Sigmoid colon (tissue), 7 donors: ENCODE data around the gene GMNC. TPM values are rescaled to one million over a fixed set of nuclear protein-coding genes. Genes with fewer than 3 reads are reported as not detected.

ENCODE experiments used
- DNase-seq: peaks from one replicate; pipeline ENCODE4 v3.0.0-alpha.2; 2019
- H3K27ac ChIP-seq, 4 donors: fragments of 200-600 bp; sonication (generic); one replicate each; pipeline ENCODE4 v1.5.1; 2016 to 2019; ENCODE audit warnings: mild to moderate bottlenecking in 1 of 4
- H3K27me3 ChIP-seq, 3 donors: fragments of 200-600 bp; sonication (generic); one replicate each; pipeline ENCODE4 v1.5.1; 2019; ENCODE audit warnings: mild to moderate bottlenecking in 1 of 3
- H3K36me3 ChIP-seq, 4 donors: fragments of 200-600 bp; sonication (generic); one replicate each; pipeline ENCODE4 v1.5.1; 2016 to 2019
- H3K4me1 ChIP-seq, 4 donors: fragments of 200-600 bp; sonication (generic); one replicate each; pipeline ENCODE4 v1.5.1; 2017 to 2019
- H3K4me3 ChIP-seq, 4 donors: fragments of 200-600 bp; sonication (generic); one replicate each; pipeline ENCODE4 v1.5.1; 2017 to 2019; ENCODE audit warnings: mild to moderate bottlenecking in 2 of 4, moderate library complexity in 1 of 4
- H3K9me3 ChIP-seq, 4 donors: fragments of 200-600 bp in 3 of 4; sonication (generic) in 3 of 4; one replicate each; pipeline versions ENCODE4 v1.5.1 to v1.6.1; 2013 to 2019
- EP300 ChIP-seq, 4 donors: sonication (generic); formaldehyde crosslinking; IDR thresholded peaks; one replicate each; pipeline ENCODE4 v1.6.1; 2017; ENCODE audit warnings: antibody characterized with exemption in 4 of 4
- POLR2A ChIP-seq, 2 donors: fragments of 450-650 bp; IDR thresholded peaks; one replicate each; pipeline ENCODE4 v1.6.1; 2016; ENCODE audit warnings: antibody characterized with exemption in 2 of 2, mild to moderate bottlenecking in 2 of 2, moderate library complexity in 2 of 2
- POLR2AphosphoS5 ChIP-seq, 4 donors: sonication (generic); formaldehyde crosslinking; IDR thresholded peaks; one replicate each; pipeline ENCODE4 v1.6.1; 2017; ENCODE audit warnings: antibody characterized with exemption in 4 of 4
- WGBS, 2 donors: extraction: QIAGEN DNeasy Blood & Tissue Kit; methylation state at CpG; one replicate each; pipeline ENCODE4 v1.1.7; 2013; 5-methylcytosine and 5-hydroxymethylcytosine counted together
- intact Hi-C: fragments of 100-400 bp; cut with DNase I; formaldehyde crosslinking; loops from one replicate; pipeline ENCODE4 v1.15.1; 2023
- polyA plus RNA-seq, 3 donors: library from polyadenylated mRNA; stranded (reverse); fragments of 200-250 nt; gene quantifications; one replicate each; pipeline ENCODE4 v1.2.3, GENCODE V29; 2013
- total RNA-seq, 4 donors: library from RNA; depleted of rRNA; stranded (reverse); fragments of >200 nt; gene quantifications; one replicate each; pipeline ENCODE4 v1.1.0, GENCODE V29; 2016
- TF ChIP-seq, protein P1 (sequence below), 4 experiments: fragments of 450-650 bp in 3 of 4; fragments of 200-600 bp in 1 of 4; IDR thresholded peaks; one replicate each; pipeline ENCODE4 v1.5.1; 2016 to 2019; ENCODE audit warnings: antibody characterized with exemption in 4 of 4, mild to moderate bottlenecking in 3 of 4, moderate library complexity in 2 of 4
- donor health status: healthy with polysubstance abuse.
- donor health status: Bipolar disorder and iron deficiency.
- donor health status: healthy.

The GMNC gene
- total and polyA plus RNA-seq, 7 donors, result 0.01 TPM; not detected in 6

DNA sequence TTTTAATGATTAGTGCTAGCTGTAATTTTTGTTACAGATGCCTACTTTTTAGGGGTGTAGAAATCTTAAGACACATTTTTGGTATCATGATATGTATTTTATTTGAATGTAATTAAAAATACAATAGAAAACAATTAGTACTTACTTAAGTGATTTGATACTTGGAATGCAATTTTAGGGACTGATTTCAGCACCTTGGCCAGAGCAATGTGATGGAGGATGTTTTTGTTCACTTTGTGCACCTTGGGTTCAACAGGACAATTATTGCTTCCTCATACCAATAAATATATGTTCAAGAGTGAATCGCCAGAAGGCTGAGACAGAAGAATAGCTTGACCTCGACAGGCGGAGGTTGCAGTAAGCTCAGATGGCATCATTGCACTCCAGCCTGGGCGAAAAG is 22.3 kb downstream of the GMNC start:
- no peaks in the 10 kb centered on the region for H3K36me3 ChIP-seq
- DNase-seq, result no peak
- no peak overlapping the region for H3K27ac ChIP-seq
- WGBS, 2 donors, result 55 to 72% methylated on average over 4 of the region's 4 CpGs
- H3K9me3 ChIP-seq, result no peaks in the 10 kb centered on the region
- no peak overlapping the region for H3K4me3 ChIP-seq
- no peaks in the 10 kb centered on the region for H3K27me3 ChIP-seq
- intact Hi-C loops, result no loop called here
- TF ChIP-seq POLR2A (IDR thresholded peaks at IDR 0.05), result no peak
- no peak for TF ChIP-seq POLR2AphosphoS5 (IDR thresholded peaks at IDR 0.05)
- TF ChIP-seq, protein P1, sequence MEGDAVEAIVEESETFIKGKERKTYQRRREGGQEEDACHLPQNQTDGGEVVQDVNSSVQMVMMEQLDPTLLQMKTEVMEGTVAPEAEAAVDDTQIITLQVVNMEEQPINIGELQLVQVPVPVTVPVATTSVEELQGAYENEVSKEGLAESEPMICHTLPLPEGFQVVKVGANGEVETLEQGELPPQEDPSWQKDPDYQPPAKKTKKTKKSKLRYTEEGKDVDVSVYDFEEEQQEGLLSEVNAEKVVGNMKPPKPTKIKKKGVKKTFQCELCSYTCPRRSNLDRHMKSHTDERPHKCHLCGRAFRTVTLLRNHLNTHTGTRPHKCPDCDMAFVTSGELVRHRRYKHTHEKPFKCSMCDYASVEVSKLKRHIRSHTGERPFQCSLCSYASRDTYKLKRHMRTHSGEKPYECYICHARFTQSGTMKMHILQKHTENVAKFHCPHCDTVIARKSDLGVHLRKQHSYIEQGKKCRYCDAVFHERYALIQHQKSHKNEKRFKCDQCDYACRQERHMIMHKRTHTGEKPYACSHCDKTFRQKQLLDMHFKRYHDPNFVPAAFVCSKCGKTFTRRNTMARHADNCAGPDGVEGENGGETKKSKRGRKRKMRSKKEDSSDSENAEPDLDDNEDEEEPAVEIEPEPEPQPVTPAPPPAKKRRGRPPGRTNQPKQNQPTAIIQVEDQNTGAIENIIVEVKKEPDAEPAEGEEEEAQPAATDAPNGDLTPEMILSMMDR (IDR thresholded peaks at IDR 0.05), result no peak
- TF ChIP-seq EP300 (IDR thresholded peaks at IDR 0.05), result no peak
- H3K4me1 ChIP-seq, result no peaks in the 10 kb centered on the region

DNA sequence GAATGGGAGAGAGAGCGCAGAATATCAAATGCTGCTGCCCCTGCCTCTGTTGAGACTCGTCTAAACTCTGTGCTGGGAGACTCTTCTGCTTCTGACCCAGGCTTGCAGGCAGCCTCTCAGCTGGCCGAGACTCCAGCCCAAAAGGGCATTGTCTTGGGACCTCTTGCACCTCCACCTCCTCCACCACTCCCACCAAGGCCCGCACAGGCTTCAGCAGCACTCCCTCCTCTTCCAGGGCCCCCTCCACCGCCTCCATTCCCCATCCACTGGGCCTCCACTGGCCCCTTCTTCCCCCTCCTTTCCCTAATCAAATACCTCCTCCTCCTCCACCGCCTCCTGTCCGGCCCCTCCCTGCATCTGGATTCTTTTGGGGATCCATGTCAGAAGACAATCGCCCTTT is 31.3 kb downstream of the GMNC start:
- intact Hi-C loops, result no loop called here
- Histone ChIP-seq H3K27ac (no peak overlapping the region), H3K9me3 (no peaks in the 10 kb centered on the region), H3K4me3 (no peak overlapping the region), H3K27me3 (no peaks in the 10 kb centered on the region), H3K36me3 (no peaks in the 10 kb centered on the region), H3K4me1 (no peaks in the 10 kb centered on the region)
- no peak for DNase-seq
- WGBS, 2 donors, result 85 to 88% methylated on average over 8 of the region's 8 CpGs
- TF ChIP-seq EP300 (IDR thresholded peaks at IDR 0.05), result no peak
- TF ChIP-seq, protein P1 (IDR thresholded peaks at IDR 0.05), result no peak
- no peak for TF ChIP-seq POLR2AphosphoS5 (IDR thresholded peaks at IDR 0.05)

DNA sequence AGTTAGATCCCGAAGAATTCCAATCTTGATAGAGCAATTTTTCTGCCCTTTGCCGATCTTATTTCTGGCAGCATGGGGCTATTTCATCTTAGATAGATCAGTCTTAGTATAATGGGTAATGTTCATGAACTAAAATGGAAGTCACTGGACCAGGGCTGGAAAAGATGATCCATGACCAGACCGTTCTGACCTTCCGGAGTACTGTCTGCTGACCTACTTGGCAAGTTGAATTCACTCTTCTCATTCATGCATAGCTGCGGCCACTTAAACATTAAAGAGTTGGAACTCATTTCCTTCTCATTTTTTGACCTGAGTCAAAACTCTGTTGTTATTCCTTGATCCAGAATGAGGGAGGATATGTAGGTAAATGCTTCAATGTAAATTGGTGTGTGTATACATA is 32.5 kb downstream of the GMNC start:
- no peaks in the 10 kb centered on the region for H3K27me3 ChIP-seq
- WGBS, 2 donors, result 92 to 93% methylated on average over 5 of the region's 5 CpGs
- TF ChIP-seq POLR2AphosphoS5 (IDR thresholded peaks at IDR 0.05) (no peak), EP300 (IDR thresholded peaks at IDR 0.05) (no peak), POLR2A (IDR thresholded peaks at IDR 0.05) (no peak)
- TF ChIP-seq, protein P1 (IDR thresholded peaks at IDR 0.05), result no peak
- no peaks in the 10 kb centered on the region for H3K36me3 ChIP-seq
- no peaks in the 10 kb centered on the region for H3K4me1 ChIP-seq
- H3K27ac ChIP-seq, result no peak overlapping the region
- no peak for DNase-seq
- no peak overlapping the region for H3K4me3 ChIP-seq
- H3K9me3 ChIP-seq, result no peaks in the 10 kb centered on the region
- intact Hi-C loops, result no loop called here

DNA sequence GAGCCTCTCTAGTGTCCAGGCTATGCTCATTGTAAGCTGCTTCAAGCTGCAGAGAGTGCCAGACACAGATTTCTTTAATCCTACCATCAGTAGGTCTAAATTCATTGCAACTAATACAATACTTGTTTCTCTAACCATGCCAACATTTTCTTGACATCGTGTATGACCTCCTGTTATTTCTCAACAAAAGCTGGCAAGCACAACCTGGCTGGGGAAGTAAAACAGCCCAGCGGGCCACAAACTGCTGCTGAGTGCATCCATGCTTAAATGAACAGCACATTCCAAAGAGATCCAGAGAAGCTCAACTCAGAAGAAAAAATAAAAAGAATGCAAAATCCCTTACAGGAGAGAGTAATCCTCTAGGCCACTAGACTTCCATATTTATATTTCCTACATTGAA is 36.5 kb downstream of the GMNC start:
- WGBS, 2 donors, result 84 to 90% methylated on average over 2 of the region's 2 CpGs
- DNase-seq, result no peak
- intact Hi-C loops, result no loop called here
- TF ChIP-seq POLR2A (IDR thresholded peaks at IDR 0.05), result no peak
- TF ChIP-seq, protein P1 (IDR thresholded peaks at IDR 0.05), result no peak
- no peak for TF ChIP-seq EP300 (IDR thresholded peaks at IDR 0.05)
- TF ChIP-seq POLR2AphosphoS5 (IDR thresholded peaks at IDR 0.05), result no peak
- H3K27me3 ChIP-seq, result no peaks in the 10 kb centered on the region
- H3K4me3 ChIP-seq, result no peak overlapping the region
- no peak overlapping the region for H3K27ac ChIP-seq
- H3K36me3 ChIP-seq, result no peaks in the 10 kb centered on the region
- no peaks in the 10 kb centered on the region for H3K9me3 ChIP-seq
- H3K4me1 ChIP-seq, result no peaks in the 10 kb centered on the region

DNA sequence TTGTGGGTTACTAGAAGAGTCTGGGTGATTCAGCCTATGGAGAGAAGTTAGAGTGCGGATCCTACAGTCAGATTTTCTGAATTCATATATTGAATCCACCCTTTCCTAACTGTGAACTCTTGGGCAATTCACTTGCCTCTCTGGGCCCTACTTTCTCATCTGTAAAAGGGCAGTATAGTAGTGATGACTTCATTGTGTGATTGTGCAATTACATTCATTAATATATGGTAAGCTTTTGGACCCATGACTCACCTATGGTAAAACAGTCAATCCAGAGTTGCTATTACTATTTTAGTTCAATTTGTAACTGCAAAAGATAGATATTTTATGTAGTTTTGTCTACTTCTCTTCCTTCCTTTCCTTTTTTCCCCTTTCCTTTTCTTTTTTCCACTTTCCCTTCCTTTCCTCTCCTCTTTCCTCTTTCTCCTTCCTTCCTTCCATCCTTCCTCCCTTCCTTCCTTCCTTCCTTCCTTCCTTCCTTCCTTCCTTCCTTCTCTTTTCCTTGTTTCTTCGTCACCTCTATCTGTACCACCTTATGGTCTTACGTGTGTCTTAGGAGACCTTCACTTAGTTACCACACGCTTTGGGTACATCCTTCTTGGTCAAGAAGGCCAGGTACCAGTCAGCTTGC is 37.0 kb downstream of the GMNC start:
- TF ChIP-seq EP300 (IDR thresholded peaks at IDR 0.05) (no peak), POLR2AphosphoS5 (IDR thresholded peaks at IDR 0.05) (no peak), POLR2A (IDR thresholded peaks at IDR 0.05) (no peak)
- TF ChIP-seq, protein P1 (IDR thresholded peaks at IDR 0.05), result no peak
- no peaks in the 10 kb centered on the region for H3K27me3 ChIP-seq
- DNase-seq, result no peak
- no peaks in the 10 kb centered on the region for H3K4me1 ChIP-seq
- no peak overlapping the region for H3K4me3 ChIP-seq
- H3K36me3 ChIP-seq, result no peaks in the 10 kb centered on the region
- H3K27ac ChIP-seq, result no peak overlapping the region
- WGBS, 2 donors, result 94 to 97% methylated on average over 4 of the region's 4 CpGs
- no peaks in the 10 kb centered on the region for H3K9me3 ChIP-seq
- intact Hi-C loops, result no loop called here
